ENCODE measurements around the gene OMP. TPM values are rescaled to one million over a fixed set of nuclear protein-coding genes. Genes with fewer than 3 reads are reported as not detected.

OMP gene
- not detected in 5 replicates for total RNA-seq (2022; extraction: Qiagen RNA extraction; ENCODE audit: low read depth)

GRCh38 chr11:77102246-77103210 is at the start of gene OMP:
TSS of gene OMP (plus strand) at chr11:77102840. CDS start at chr11:77102840, 0 bp downstream.

GRCh38 chr11:77066229-77067042 is 36.2 kb upstream of the OMP start, which contains the start of gene CAPN5:
TSS of gene CAPN5 (plus strand) at chr11:77066971. CDS start at chr11:77084887, 17,916 bp downstream.

GRCh38 chr11:77127920-77128691 is 25.5 kb downstream of the OMP start, which contains the start of gene MYO7A:
TSS of gene MYO7A (plus strand) at chr11:77128246. CDS start at chr11:77130635, 2,389 bp downstream.

Other genes starting within 250 kb of the OMP start
- 15.4 to 21.2 TPM (median 19.4 TPM) in 5 replicates for gene ACER3, start 241.9 kb upstream of the OMP start, total RNA-seq (2022; extraction: Qiagen RNA extraction; ENCODE audit: low read depth)
- 0.06 to 0.14 TPM (median 0.11 TPM) in 3 of 5 replicates, not detected in the others for gene B3GNT6, start 68.4 kb upstream of the OMP start, total RNA-seq (2022; extraction: Qiagen RNA extraction; ENCODE audit: low read depth)
- gene CAPN5, start 35.9 kb upstream of the OMP start, total RNA-seq (2022; extraction: Qiagen RNA extraction; ENCODE audit: low read depth): 6.3 to 9.5 TPM (median 7.7 TPM) in 5 replicates
- gene MYO7A, start 25.4 kb downstream of the OMP start, total RNA-seq (2022; extraction: Qiagen RNA extraction; ENCODE audit: low read depth): 1.1 to 1.8 TPM (median 1.4 TPM) in 5 replicates
- not detected in 5 replicates for gene GDPD4, start 198.8 kb downstream of the OMP start, total RNA-seq (2022; extraction: Qiagen RNA extraction; ENCODE audit: low read depth)